HG02943 (cell line): ENCODE measurements around the gene PSMB3.
A peak's percentile ranks its signal among the peaks of the same experiment; 100 is the strongest.
"Not testable (repeated sequence)": the region's sequence is repeated elsewhere in the genome, so short reads cannot be mapped to it uniquely, and the experiment has no call there.

ENCODE experiments used
- ATAC-seq: cut with Tn5 transposase; IDR thresholded peaks from one replicate; pipeline ENCODE4 v1.9.1; 2021; ENCODE audit warnings: mild to moderate bottlenecking, low read depth, moderate library complexity; ENCODE audit not compliant: unreplicated experiment

PSMB3 gene

GRCh38 chr17:38715216-38715943 lies 37.2 kb upstream of the PSMB3 start:
- ATAC-seq = no peak

GRCh38 chr17:38716368-38717005 lies 36.1 kb upstream of the PSMB3 start:
- no peak for ATAC-seq

- no peak for ATAC-seq
These were observed 35.3 kb upstream of the PSMB3 start for GRCh38 chr17:38717139-38717745.

- ATAC-seq = no peak
These were observed 33.1 kb upstream of the PSMB3 start for GRCh38 chr17:38719289-38719942.

- ATAC-seq = no peak
These were observed 32.4 kb upstream of the PSMB3 start for GRCh38 chr17:38719943-38720641.

- no peak for ATAC-seq
These were observed 31.6 kb upstream of the PSMB3 start for GRCh38 chr17:38720941-38721340.

- no peak for ATAC-seq
These were observed 30.7 kb upstream of the PSMB3 start for GRCh38 chr17:38721802-38722201.

- no peak for ATAC-seq
These were observed 28.1 kb upstream of the PSMB3 start for GRCh38 chr17:38724337-38724988.

GRCh38 chr17:38725066-38725465 lies 27.5 kb upstream of the PSMB3 start:
- ATAC-seq = no peak

- not testable (repeated sequence) for ATAC-seq
These were observed 26.4 kb upstream of the PSMB3 start for GRCh38 chr17:38726145-38726544.

- no peak for ATAC-seq
These were observed 24.8 kb upstream of the PSMB3 start for GRCh38 chr17:38727736-38728135.

- no peak for ATAC-seq
These were observed 24.2 kb upstream of the PSMB3 start for GRCh38 chr17:38728290-38728831.

- ATAC-seq = no peak
These were observed 23.1 kb upstream of the PSMB3 start for GRCh38 chr17:38729368-38729885.

- peak; percentile 58 for ATAC-seq
These were observed 22.5 kb upstream of the PSMB3 start, which contains the start of gene CISD3 for GRCh38 chr17:38729886-38730525. CISD3 (plus strand) TSS chr17:38730341; CDS start chr17:38730359, 18 bp downstream.

GRCh38 chr17:38730526-38731379 lies 21.8 kb upstream of the PSMB3 start:
- no peak for ATAC-seq

GRCh38 chr17:38731526-38732294 lies 20.8 kb upstream of the PSMB3 start:
- ATAC-seq = no peak
